ENCODE data around the gene MAST1.
"Not testable (repeated sequence)": the region's sequence is repeated elsewhere in the genome, so short reads cannot be mapped to it uniquely, and the experiment has no call there.

The MAST1 gene

GRCh38 chr19:12838182-12838885 is at the start of gene MAST1:
Gene MAST1 (plus strand): TSS chr19:12838515. CDS start chr19:12838573, 58 bp downstream.
- DNase-seq, result no peak

DNA sequence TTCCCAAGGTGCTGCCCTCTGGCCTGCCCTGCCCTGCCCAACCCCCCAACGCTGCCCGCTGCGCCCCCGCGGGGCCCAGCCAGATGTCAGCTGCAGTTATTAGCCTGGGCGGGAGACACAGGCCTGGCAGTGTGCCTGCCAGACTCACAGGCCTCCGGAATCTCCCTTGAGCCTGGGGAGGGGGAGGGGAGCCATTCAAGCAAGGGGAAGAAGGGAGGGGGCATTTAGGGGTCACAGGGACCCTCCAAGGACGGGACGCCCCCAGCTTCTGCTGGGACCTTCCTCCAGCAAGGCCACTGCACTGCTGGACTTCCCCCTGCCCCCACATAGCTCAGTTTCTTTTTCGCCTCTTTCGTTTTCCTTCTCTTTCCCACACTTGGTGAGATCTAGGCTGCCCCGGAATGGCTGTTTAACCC is 49.6 kb upstream of the MAST1 start:
- no peak for DNase-seq

- DNase-seq, result no peak
Observed at GRCh38 chr19:12789098-12789903, 49.0 kb upstream of the MAST1 start.

- DNase-seq, result peak; percentile 97
Observed at GRCh38 chr19:12789904-12790619, 48.3 kb upstream of the MAST1 start.

DNA sequence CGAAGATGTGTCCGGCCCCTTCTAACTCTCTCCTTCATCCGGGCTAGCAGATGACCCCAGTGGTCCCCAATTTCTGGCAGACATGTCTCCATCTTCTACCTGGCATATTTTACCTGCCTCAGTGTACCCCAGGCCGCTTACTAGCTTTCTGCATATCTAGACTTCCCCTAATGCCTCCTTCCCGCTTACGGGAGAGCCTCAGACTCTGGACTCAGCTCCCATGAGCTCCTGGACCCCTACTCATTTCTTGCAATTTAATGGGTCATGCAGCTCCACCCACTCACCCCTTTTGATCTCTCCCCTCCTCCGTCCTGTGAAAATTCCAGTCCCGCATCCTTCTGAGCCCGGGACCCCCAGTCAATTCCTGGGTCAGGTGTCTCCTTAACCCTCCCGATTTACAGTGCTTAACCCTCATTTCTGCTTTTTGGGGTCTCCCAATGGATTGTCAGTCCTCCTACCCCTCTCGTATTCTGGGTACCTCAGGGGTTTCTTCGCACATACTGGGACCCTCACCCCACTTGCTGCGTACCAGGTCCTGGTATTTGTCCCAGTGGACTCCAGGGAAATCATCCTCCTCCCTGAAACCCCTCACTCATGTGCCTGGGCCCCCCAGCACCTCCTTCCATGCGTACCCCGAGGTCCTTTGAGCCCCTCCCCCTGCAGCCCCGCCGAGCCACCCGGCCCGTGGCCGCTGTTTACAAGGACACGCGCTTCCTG is 47.5 kb upstream of the MAST1 start:
- DNase-seq, result no peak

DNA sequence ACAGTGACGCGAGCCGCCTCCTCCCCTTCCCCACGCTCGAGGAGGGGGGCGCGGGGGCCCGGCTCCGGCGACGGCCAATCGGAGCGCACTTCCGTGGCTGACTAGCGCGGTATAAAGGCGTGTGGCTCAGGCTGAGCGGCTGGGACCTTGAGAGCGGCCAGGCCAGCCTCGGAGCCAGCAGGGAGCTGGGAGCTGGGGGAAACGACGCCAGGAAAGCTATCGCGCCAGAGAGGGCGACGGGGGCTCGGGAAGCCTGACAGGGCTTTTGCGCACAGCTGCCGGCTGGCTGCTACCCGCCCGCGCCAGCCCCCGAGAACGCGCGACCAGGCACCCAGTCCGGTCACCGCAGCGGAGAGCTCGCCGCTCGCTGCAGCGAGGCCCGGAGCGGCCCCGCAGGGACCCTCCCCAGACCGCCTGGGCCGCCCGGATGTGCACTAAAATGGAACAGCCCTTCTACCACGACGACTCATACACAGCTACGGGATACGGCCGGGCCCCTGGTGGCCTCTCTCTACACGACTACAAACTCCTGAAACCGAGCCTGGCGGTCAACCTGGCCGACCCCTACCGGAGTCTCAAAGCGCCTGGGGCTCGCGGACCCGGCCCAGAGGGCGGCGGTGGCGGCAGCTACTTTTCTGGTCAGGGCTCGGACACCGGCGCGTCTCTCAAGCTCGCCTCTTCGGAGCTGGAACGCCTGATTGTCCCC is 46.8 kb upstream of the MAST1 start, which contains the start of gene JUNB:
JUNB (plus strand) TSS at position 142 of the 706 bp plus-strand sequence; CDS start at position 428, 286 bp downstream.
- peak; percentile 94 for DNase-seq

GRCh38 chr19:12792051-12792852 is 46.1 kb upstream of the MAST1 start:
- DNase-seq, result peak; percentile 77

GRCh38 chr19:12792853-12793289 is 45.4 kb upstream of the MAST1 start:
- DNase-seq, result no peak

DNA sequence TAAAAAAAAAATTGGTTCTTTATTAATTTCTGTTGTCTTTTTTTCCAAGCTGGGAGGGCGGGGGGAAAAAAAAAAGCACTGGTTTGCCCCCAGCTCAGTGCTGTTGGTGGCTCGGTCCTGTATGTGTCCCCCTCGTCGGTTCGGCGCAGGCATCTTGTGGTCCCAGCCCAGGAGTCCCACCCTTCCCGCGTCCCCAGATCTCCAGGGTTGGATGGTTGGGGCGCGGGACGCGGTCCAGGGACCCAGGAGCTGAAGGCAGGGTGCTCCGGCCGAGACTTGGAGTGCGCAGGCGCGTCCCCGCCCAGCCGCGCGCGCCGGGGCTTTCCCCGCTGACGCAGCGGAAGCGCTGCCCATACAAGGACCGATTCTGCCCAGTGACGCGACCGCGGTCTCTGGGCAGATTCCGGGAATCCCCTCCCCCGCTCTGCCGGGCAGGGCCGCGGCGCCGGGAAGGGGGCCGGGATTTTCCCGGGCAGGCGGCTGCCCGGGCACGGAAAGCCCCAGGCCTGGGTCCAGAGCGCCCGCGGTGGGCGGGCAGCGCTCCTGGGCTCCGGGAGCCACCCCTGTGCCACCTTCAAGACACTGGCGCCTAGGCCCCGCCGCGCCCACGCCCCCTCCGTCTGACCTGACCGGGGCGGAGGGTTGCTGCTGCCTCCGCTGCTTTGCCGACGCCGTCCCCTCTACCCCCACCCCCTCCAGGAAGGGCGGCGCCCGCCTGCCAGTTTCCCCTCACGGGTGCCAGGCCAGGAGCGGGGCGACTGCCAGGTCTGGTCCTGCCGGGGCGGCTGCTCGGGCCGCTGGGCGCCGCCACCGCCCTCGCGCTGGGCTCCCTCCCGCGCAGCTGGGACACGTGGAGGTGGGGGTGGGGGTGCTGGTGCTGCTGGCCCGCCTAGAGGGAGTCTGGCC is 44.8 kb upstream of the MAST1 start:
- peak; percentile 95 for DNase-seq

DNA sequence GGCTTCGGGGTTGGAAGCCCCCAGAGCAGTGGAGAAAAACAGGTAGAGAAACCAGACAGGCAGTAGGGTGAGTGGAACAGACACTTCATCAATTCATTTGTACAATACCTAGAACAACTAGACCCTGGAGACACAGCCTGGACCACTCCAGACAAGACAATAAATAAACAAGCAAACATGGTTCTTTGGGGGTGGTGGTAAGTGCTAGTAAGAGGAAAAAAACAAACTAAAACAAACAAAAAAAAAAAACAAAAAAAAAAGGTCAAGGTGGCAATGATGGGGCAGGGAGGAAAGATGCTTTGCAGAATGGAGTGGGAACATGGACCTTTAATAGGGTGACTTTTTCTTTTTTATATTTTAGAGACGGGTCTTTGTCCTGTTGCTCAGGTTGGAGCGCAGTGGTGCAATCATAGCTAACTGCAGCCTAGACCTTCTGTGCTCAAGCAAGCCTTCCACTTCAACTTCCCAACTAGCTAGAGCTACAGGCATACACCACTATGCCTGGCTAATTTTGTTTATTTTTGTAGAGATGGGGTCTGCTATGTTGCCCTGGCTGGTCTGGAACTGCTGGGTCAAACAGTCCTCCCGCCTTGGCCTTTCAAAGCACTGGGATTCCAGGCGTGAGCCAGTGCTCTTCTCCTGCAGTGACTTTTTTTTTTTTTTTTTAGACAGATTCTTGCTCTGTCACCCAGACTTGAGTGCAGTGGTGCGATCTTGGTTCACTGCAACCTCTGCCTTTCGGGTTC is 43.9 kb upstream of the MAST1 start:
- no peak for DNase-seq

DNA sequence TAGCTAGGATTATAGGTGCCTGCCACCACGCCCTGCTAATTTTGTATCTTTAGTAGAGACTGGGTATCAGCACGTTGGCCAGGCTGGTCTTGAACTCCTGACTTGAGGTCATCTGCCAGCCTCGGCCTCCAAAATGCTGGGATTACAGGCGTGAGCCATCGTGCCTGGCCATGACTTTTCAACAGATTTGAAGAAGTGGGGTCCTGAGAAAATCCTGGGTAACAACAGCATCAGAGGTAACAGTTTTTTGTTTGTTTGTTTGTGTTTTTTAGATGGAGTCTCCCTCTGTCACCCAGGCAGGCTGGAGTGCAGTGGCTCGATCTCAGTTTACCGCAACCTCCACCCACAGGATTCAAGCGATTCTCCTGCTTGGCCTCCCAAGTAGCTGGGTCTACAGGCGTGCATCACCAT is 43.3 kb upstream of the MAST1 start:
- DNase-seq, result no peak

DNA sequence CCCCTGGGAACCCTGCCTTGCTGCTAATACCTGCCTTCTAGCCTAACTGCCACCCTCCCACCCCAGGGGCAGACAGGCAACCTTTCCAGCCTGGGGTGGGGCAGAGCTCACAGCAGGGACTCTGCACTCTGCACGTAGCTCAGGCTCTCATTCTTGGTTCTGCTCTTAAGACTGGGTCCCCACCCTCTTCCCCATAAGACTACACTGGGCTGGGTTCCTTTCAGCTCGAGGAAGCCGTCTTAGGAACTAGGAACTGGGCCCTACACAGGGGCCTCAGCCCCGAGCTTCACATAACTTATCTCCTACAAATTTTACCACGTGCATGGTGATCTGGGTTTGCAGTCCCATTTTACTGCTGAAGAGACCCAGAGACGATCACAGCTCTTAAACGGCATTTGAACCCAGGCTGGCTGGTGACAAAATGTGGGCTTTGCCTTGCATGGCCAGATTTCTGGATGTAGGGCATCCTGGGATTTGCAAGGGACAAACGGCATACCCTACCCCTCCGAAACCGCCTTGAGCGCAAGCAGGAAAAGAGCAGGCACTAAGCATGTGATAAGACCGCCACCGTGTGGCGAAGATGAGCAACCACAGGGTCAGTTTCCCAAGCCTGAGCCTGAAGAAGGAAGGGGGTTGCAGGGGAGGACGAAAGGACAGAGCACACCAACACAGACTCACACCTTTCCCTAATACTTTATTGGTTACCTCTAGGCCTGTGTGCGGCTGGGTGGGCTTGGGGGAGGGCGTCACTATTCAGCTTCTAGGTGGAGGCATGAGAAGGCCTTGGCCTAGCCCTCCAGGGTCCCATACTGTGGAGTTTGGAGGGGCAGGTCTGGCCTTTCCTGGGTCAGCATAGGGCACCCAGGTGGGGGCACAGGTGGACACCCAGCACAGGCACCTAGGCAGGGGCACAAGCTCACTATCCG is 41.9 kb upstream of the MAST1 start:
- DNase-seq, result peak; percentile 62

DNA sequence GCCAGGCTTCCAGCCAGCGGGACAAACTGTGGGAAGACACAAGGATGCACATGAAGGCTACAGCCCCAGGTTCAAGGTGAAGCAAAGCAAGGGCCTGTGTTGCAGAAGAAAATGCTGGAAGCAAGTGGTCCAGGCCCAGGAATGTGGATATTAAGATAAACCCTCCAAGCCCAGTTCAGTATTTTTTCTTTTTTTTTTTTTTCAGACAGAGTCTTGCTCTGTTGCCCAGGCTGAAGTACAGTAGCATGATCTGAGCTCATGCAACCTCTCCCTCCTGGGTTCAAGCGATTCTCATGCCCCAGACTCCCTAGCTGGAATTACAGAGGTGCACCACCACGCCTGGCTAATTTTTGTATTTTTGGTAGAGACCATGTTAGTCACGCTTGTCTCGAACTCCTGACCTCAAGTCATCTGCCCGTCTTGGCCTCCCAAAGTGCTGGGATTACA is 41.2 kb upstream of the MAST1 start:
- no peak for DNase-seq

- DNase-seq, result not testable (repeated sequence)
Observed at GRCh38 chr19:12797607-12798006, 40.7 kb upstream of the MAST1 start.

DNA sequence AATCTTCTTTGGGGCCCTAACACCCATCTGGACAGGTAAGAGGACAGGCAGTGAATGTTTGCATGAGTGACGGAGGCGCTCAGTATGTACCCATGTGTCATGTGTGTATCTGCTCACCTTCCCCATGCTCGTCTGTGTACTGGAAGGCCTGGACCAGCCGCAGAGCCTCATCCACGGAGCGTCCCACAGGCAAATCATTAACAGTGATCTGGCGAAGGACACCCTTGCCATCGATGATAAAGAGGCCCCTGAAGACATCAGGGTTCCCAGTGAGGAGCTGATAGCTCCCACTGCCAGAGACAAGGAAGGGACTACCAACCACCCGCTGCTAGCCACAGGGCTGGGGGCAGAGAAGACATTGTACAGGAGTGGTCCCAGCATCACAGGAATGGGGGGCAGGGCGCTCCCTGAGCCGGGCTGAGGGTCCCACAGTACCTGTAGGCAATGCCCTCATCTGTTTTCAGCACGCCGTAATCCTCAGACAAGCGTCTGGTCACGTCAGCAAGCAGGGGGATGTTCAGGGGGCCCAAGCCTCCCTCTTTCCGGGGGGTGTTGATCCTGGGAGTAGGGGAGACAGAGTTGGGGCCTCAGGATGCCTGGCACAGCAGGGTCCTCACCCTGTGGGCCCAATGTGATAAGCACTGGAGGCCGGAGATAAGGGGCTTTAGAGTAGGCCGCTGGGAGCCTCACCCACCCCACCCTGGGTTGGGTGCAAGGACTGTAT is 38.4 kb upstream of the MAST1 start:
- DNase-seq, result no peak

GRCh38 chr19:12800466-12800770 is 37.9 kb upstream of the MAST1 start:
- DNase-seq, result no peak

DNA sequence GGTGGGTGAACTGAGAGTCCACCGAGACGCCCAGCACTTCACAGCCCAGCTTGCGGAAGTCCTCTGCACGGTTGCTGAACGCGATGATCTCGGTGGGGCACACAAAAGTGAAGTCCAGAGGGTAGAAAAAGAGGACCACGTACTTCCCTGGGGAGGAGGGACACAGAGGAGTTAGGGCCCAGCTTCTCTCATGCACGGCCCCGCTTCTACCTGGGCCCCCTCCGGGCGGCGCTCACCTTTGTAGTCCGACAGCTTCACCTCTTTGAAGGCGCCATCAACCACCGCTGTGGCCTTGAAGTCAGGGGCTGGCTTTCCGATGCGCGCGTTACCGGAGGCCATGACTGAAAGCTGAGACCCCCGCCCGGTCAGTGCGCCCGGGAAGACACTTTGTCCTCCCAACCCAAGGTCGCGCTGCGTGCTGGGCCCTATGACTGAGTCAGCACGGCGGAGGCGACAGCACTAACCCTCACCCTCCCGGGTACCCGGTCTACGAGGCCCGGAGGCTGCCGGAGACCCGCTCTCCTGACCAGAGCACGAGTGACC is 37.3 kb upstream of the MAST1 start:
- no peak for DNase-seq

Measured in NK-92 treated with Interleukin-12 subunit alpha and Interleukin-12 subunit beta, amount 100 ng/mL, for 24 hours (cell line).